HepG2 (cell line): ENCODE results near the gene LIFR. TPM values are rescaled to one million over a fixed set of nuclear protein-coding genes. Genes with fewer than 3 reads are reported as not detected.
A peak's percentile ranks its signal among the peaks of the same experiment; 100 is the strongest.

ENCODE experiments used
- ATAC-seq: fragments of 200-7000 bp; cut with Tn5 transposase; 3 replicates; pipeline ENCODE4 v1.9.1; 2020; ENCODE audit warnings: mild to moderate bottlenecking, moderate library complexity
- BruUV-seq: library from RNA; stranded (reverse); fragments of 400-500 nt; replicated peaks from 2 replicates; lab custom pipeline; 2021; lab: Mats Ljungman, UMichigan
- CTCF ChIA-PET: fragments of 300-600 bp; formaldehyde crosslinking; extraction: SDS; loops from one replicate; lab custom pipeline; 2021; ENCODE audit warnings: low total read pairs, inconsistent platforms, low intra/inter-chr PET ratio; lab: Yijun Ruan, JAX
- POLR2A ChIA-PET: fragments of 350-600 bp; sonication (Branson Sonifier 250); formaldehyde crosslinking; loops from one replicate; lab custom pipeline; 2020; ENCODE audit warnings: antibody characterized with exemption, inconsistent platforms; lab: Yijun Ruan, JAX
- DNase-seq: peaks from one replicate; pipeline ENCODE4 v3.0.0-alpha.2; 2015; ENCODE audit warnings: low spot score
- FAIRE-seq: peaks from 3 replicates; lab custom pipeline; 2011; peaks lifted over from hg19 to GRCh38; lab: Jason Lieb, UNC
- H2AFZ ChIP-seq: one replicate; pipeline ENCODE4 v1.6.1; 2011; ENCODE audit warnings: low read length, inconsistent platforms
- H3K27ac ChIP-seq: fragments of 300-600 bp; 3 replicates; pipeline ENCODE4 v1.8.0; 2011; ENCODE audit warnings: mixed run types, mild to moderate bottlenecking, mixed read lengths, low read length, inconsistent platforms; ENCODE audit not compliant: insufficient read depth; ENCODE audit errors: extremely low read length
- H3K27me3 ChIP-seq, 2 experiments: fragments of 200-600 bp in 1 of 2; 2 replicates in 1 of 2; 3 replicates in 1 of 2; pipeline versions ENCODE4 v1.6.0 to v1.8.0; 2011; ENCODE audit warnings: low read length in 2 of 2, mild to moderate bottlenecking in 2 of 2, moderate library complexity in 2 of 2, inconsistent platforms in 1 of 2; ENCODE audit not compliant: insufficient read depth in 2 of 2, control insufficient read depth in 1 of 2
- H3K36me3 ChIP-seq, 2 experiments: fragments of 200-600 bp in 1 of 2; replicated peaks in 1 of 2; 2 replicates in 1 of 2; 3 replicates in 1 of 2; pipeline versions ENCODE4 v1.5.1 to v1.8.0; 2011; ENCODE audit warnings: low read length in 2 of 2, inconsistent platforms in 1 of 2; ENCODE audit not compliant: insufficient read depth in 2 of 2, control insufficient read depth in 1 of 2
- H3K4me1 ChIP-seq: 2 replicates; pipeline ENCODE4 v1.5.1; 2012; ENCODE audit warnings: low read length, inconsistent platforms; ENCODE audit not compliant: insufficient read depth
- H3K4me2 ChIP-seq: 2 replicates; pipeline ENCODE4 v1.6.0; 2011; ENCODE audit warnings: low read depth, low read length, inconsistent platforms
- H3K4me3 ChIP-seq, 3 experiments: fragments of 200-600 bp in 1 of 3; sonication (generic), shearing (Covaris generic) in 1 of 3; replicated peaks in 1 of 3; 2 replicates each; pipeline ENCODE4 v1.5.1; 2011 to 2016; ENCODE audit warnings: low read length in 3 of 3, inconsistent platforms in 2 of 3, low read depth in 2 of 3, mild to moderate bottlenecking in 2 of 3, control low read depth in 1 of 3, mixed read lengths in 1 of 3; ENCODE audit not compliant: insufficient read depth in 1 of 3
- H3K79me2 ChIP-seq: one replicate; pipeline ENCODE4 v1.6.1; 2011; ENCODE audit warnings: low read length, inconsistent platforms; ENCODE audit not compliant: insufficient read depth
- H3K9ac ChIP-seq: 2 replicates; pipeline ENCODE4 v1.6.0; 2011; ENCODE audit warnings: mild to moderate bottlenecking, low read depth, low read length, inconsistent platforms; ENCODE audit not compliant: insufficient read depth
- H3K9me3 ChIP-seq: 2 replicates; pipeline ENCODE4 v1.5.1; 2012; ENCODE audit warnings: mild to moderate bottlenecking, low read length
- H4K20me1 ChIP-seq: 2 replicates; pipeline ENCODE4 v1.6.0; 2011; ENCODE audit warnings: inconsistent platforms, mild to moderate bottlenecking, low read length, moderate library complexity; ENCODE audit not compliant: insufficient read depth
- ASH2L ChIP-seq: fragments of 300-600, 200-600 bp; sonication (generic); IDR thresholded peaks from 2 replicates; pipeline ENCODE4 v1.7.0; 2017; ENCODE audit warnings: low read depth, mild to moderate bottlenecking, moderate library complexity, mixed read lengths, low read length; ENCODE audit not compliant: insufficient read length
- PHF8 ChIP-seq: sonication (generic); formaldehyde crosslinking; IDR thresholded peaks from 2 replicates; pipeline ENCODE4 v1.5.0; 2020; ENCODE audit warnings: missing genetic modification reagents
- ZFP82 ChIP-seq: sonication (generic); formaldehyde crosslinking; IDR thresholded peaks from 2 replicates; pipeline ENCODE4 v1.5.1; 2020; ENCODE audit warnings: mild to moderate bottlenecking, missing genetic modification reagents, borderline replicate concordance
- ZMAT3 ChIP-seq: sonication (generic); formaldehyde crosslinking; conservative IDR thresholded peaks from 2 replicates; pipeline ENCODE4 v1.7.0; 2021; ENCODE audit warnings: missing genetic modification reagents
- ZNF101 ChIP-seq: sonication (generic); formaldehyde crosslinking; IDR thresholded peaks from 2 replicates; pipeline ENCODE4 v1.4.0; 2020; ENCODE audit warnings: mild to moderate bottlenecking, low read depth, missing genetic modification reagents, borderline replicate concordance
- WGBS: methylation state at CpG from one replicate; pipeline ENCODE4 v1.1.6; 2017; ENCODE audit warnings: low lambda C conversion rate; 5-methylcytosine and 5-hydroxymethylcytosine counted together
- in situ Hi-C: cut with HindIII; loops from 2 replicates; pipeline ENCODE4 v1.10.0; 2017; ENCODE audit warnings: low pct_unique_long_range_greater_than_20kb; ENCODE audit not compliant: extremely low pct_ligation_motif_present
- intact Hi-C: fragments of 100-400 bp; cut with micrococcal nuclease; formaldehyde crosslinking; loops from one replicate; pipeline ENCODE4 v1.10.0; 2022; ENCODE audit not compliant: unreplicated experiment
- polyA plus RNA-seq, 8 experiments: library from polyadenylated mRNA; depleted of rRNA in 3 of 8; stranded (reverse) in 7 of 8; unstranded in 1 of 8; fragments of >200 nt; fragmentation: Illumina TruSeq in 4 of 8; extraction: Trizol in 4 of 8; gene quantifications; 2 replicates each; pipeline versions ENCODE4 v1.2.1 to v1.2.3, GENCODE V29; 2011 to 2016; ENCODE audit warnings: low read depth in 4 of 8, missing spikeins in 1 of 8, mixed read lengths in 1 of 8; ENCODE audit not compliant: insufficient read depth in 1 of 8
- total RNA-seq, 5 experiments: library from RNA; depleted of rRNA; stranded (reverse); fragments of >200 nt; fragmentation: Illumina TruSeq; extraction: Trizol; gene quantifications; 2 replicates each; pipeline ENCODE4 v1.2.3, GENCODE V29; 2016; ENCODE audit warnings: low read depth in 1 of 5
- TF ChIP-seq, protein P1 (sequence below): sonication (generic); formaldehyde crosslinking; IDR thresholded peaks from 2 replicates; pipeline ENCODE4 v1.5.0; 2020; ENCODE audit warnings: mild to moderate bottlenecking, missing genetic modification reagents, borderline replicate concordance
- TF ChIP-seq, protein P2 (sequence below): IDR thresholded peaks from 2 replicates; pipeline ENCODE4 v1.6.1; 2016; ENCODE audit warnings: mild to moderate bottlenecking

Gene LIFR
- total and polyA plus RNA-seq, 2 of the 13 experiments (the other 11 are each of a cell fraction or from before 2014, with no cell fraction given): 6.3 to 25.2 TPM

DNA sequence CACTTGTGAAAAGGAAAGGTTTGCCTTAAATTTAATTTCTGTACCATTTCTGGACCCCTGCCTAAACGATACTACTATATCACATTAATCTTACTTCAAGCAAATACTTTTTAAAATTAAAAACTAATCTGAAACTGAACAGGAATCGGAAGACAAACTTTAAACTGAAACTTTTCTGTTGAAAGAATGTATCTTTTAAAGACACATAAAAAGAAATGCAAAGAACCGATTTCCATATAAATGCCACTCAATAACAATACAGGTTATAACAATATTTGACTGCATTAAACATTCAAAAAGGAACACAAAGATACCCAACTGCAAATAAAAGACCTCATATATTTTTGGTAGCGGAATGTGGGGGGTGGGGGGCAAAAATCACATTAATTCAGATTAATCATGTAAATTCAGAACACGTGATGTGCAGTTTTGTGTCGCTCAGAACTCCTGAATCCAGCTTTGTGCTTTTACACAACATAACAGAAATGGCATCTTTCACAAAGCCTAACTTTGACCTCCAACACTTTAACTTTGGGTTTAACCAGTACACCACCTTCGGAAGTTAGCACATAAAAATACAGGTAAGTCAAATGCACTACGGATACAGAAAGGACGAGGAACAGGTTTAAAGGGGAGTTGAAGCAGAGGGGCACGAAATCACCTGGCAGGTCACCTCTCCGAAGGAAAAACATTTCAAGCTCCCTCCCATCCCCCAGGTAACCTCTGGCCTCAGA is 925 bp downstream of the LIFR start:
- peak overlapping the region; percentile 82 for H3K4me2 ChIP-seq
- in situ Hi-C loops (loop anchor here (10.0 kb wide), 1 partner anchor 111 kb away; no protein-coding TSS in a partner anchor), intact Hi-C loops (no loop called here)
- H3K4me1 ChIP-seq: peaks cover 57% of the 10 kb centered on the region
- H3K9me3 ChIP-seq: no peaks in the 10 kb centered on the region
- FAIRE-seq: peak; percentile 23
- H3K79me2 ChIP-seq: peaks cover 55% of the 10 kb centered on the region
- no peak overlapping the region for H2AFZ ChIP-seq
- no peaks in the 10 kb centered on the region; a peak in 1 of 5 replicates for H3K27me3 ChIP-seq
- peak overlapping the region; percentile 87 for H3K9ac ChIP-seq
- no peak for ATAC-seq
- BruUV-seq: TSS peak; percentile 56
- ChIA-PET CTCF (no interaction called here), POLR2A (interaction anchor here (1.1 to 1.8 kb wide), 4 partner anchors 8 to 114 kb away, joined by 4 to 10 read pairs (median 6); no protein-coding TSS in a partner anchor)
- no peaks in the 10 kb centered on the region for H3K36me3 ChIP-seq
- H4K20me1 ChIP-seq: no peaks in the 10 kb centered on the region; the same call in none of the 2 replicates
- DNase-seq: no peak
- TF ChIP-seq ZFP82 (CRISPR knock-in tag) (no peak), ASH2L (peak; percentile 16), PHF8 (0 out of 2 replicates have a peak, but pooled peaks have one; percentile 46), ZNF101 (CRISPR knock-in tag) (no peak), ZMAT3 (CRISPR knock-in tag) (no peak)
- TF ChIP-seq, protein P1, sequence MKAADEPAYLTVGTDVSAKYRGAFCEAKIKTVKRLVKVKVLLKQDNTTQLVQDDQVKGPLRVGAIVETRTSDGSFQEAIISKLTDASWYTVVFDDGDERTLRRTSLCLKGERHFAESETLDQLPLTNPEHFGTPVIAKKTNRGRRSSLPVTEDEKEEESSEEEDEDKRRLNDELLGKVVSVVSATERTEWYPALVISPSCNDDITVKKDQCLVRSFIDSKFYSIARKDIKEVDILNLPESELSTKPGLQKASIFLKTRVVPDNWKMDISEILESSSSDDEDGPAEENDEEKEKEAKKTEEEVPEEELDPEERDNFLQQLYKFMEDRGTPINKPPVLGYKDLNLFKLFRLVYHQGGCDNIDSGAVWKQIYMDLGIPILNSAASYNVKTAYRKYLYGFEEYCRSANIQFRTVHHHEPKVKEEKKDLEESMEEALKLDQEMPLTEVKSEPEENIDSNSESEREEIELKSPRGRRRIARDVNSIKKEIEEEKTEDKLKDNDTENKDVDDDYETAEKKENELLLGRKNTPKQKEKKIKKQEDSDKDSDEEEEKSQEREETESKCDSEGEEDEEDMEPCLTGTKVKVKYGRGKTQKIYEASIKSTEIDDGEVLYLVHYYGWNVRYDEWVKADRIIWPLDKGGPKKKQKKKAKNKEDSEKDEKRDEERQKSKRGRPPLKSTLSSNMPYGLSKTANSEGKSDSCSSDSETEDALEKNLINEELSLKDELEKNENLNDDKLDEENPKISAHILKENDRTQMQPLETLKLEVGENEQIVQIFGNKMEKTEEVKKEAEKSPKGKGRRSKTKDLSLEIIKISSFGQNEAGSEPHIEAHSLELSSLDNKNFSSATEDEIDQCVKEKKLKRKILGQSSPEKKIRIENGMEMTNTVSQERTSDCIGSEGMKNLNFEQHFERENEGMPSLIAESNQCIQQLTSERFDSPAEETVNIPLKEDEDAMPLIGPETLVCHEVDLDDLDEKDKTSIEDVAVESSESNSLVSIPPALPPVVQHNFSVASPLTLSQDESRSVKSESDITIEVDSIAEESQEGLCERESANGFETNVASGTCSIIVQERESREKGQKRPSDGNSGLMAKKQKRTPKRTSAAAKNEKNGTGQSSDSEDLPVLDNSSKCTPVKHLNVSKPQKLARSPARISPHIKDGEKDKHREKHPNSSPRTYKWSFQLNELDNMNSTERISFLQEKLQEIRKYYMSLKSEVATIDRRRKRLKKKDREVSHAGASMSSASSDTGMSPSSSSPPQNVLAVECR (CRISPR knock-in tag): 0 out of 2 replicates have a peak, but pooled peaks have one; percentile 38
- TF ChIP-seq, protein P2, sequence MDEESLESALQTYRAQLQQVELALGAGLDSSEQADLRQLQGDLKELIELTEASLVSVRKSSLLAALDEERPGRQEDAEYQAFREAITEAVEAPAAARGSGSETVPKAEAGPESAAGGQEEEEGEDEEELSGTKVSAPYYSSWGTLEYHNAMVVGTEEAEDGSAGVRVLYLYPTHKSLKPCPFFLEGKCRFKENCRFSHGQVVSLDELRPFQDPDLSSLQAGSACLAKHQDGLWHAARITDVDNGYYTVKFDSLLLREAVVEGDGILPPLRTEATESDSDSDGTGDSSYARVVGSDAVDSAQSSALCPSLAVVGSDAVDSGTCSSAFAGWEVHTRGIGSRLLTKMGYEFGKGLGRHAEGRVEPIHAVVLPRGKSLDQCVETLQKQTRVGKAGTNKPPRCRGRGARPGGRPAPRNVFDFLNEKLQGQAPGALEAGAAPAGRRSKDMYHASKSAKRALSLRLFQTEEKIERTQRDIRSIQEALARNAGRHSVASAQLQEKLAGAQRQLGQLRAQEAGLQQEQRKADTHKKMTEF (CRISPR knock-in tag): 0 out of 2 replicates have a peak, but pooled peaks have one; percentile 11
- H3K4me3 ChIP-seq: peak overlapping the region; percentile 91 to 96 (median 93)
- 8% methylated on average over 10 of the region's 11 CpGs for WGBS
- peak overlapping the region; percentile 72 for H3K27ac ChIP-seq
